H9 (cell line): Measurements from ENCODE around the gene ERC1. TPM values are rescaled to one million over a fixed set of nuclear protein-coding genes. Genes with fewer than 3 reads are reported as not detected.

ENCODE experiments used
- DNase-seq: peaks from one replicate; pipeline ENCODE4 v3.0.0-alpha.2; 2017
- H2AFZ ChIP-seq: one replicate; pipeline ENCODE4 v1.6.1; 2013; ENCODE audit warnings: mild to moderate bottlenecking, low read length, control low read depth, moderate library complexity
- H2AK5ac ChIP-seq: 2 replicates; pipeline ENCODE4 v1.6.1; 2013; ENCODE audit warnings: low read length, control low read depth, mixed read lengths; ENCODE audit not compliant: insufficient read length
- H2BK120ac ChIP-seq: one replicate; pipeline ENCODE4 v1.6.1; 2013; ENCODE audit warnings: low read depth, mild to moderate bottlenecking, low read length, control low read depth, inconsistent platforms; ENCODE audit not compliant: poor library complexity, severe bottlenecking
- H2BK12ac ChIP-seq: 2 replicates; pipeline ENCODE4 v1.6.1; 2013; ENCODE audit warnings: low read length, control low read depth, mixed read lengths, low read depth; ENCODE audit not compliant: insufficient read length
- H2BK15ac ChIP-seq: 2 replicates; pipeline ENCODE4 v1.6.1; 2013; ENCODE audit warnings: low read depth, low read length, control low read depth
- H2BK20ac ChIP-seq: one replicate; pipeline ENCODE4 v1.6.1; 2013; ENCODE audit warnings: low read depth, mild to moderate bottlenecking, low read length, control low read depth, inconsistent platforms; ENCODE audit not compliant: poor library complexity, severe bottlenecking
- H2BK5ac ChIP-seq: 2 replicates; pipeline ENCODE4 v1.6.1; 2013; ENCODE audit warnings: low read length, control low read depth, mixed read lengths; ENCODE audit not compliant: insufficient read length
- H3K14ac ChIP-seq: 2 replicates; pipeline ENCODE4 v1.6.1; 2013; ENCODE audit warnings: low read length, control low read depth; ENCODE audit not compliant: insufficient read depth
- H3K18ac ChIP-seq: 2 replicates; pipeline ENCODE4 v1.6.1; 2013; ENCODE audit warnings: low read depth, mild to moderate bottlenecking, mixed read lengths, low read length, control low read depth; ENCODE audit not compliant: insufficient read length
- H3K23ac ChIP-seq: 2 replicates; pipeline ENCODE4 v1.6.1; 2013; ENCODE audit warnings: low read length, control low read depth, mixed read lengths, low read depth; ENCODE audit not compliant: insufficient read length
- H3K23me2 ChIP-seq: 2 replicates; pipeline ENCODE4 v1.6.1; 2013; ENCODE audit warnings: low read depth, mild to moderate bottlenecking, mixed read lengths, low read length, control low read depth; ENCODE audit not compliant: insufficient read length, poor library complexity, severe bottlenecking
- H3K27ac ChIP-seq: 2 replicates; pipeline ENCODE4 v1.5.1; 2013; ENCODE audit warnings: low read length, control low read depth, mixed read lengths, low read depth; ENCODE audit not compliant: insufficient read length
- H3K27me3 ChIP-seq: 2 replicates; pipeline ENCODE4 v1.6.1; 2013; ENCODE audit warnings: low read length, control low read depth, inconsistent platforms; ENCODE audit not compliant: insufficient read depth
- H3K4ac ChIP-seq: 2 replicates; pipeline ENCODE4 v1.6.1; 2013; ENCODE audit warnings: low read depth, mild to moderate bottlenecking, control low read depth, inconsistent platforms, low read length, moderate library complexity
- H3K4me1 ChIP-seq: 2 replicates; pipeline ENCODE4 v1.6.1; 2013; ENCODE audit warnings: low read length, control low read depth, inconsistent platforms; ENCODE audit not compliant: insufficient read depth
- H3K4me2 ChIP-seq: 2 replicates; pipeline ENCODE4 v1.6.1; 2013; ENCODE audit warnings: low read length, control low read depth, mixed read lengths; ENCODE audit not compliant: insufficient read length, insufficient read depth
- H3K56ac ChIP-seq: 2 replicates; pipeline ENCODE4 v1.6.1; 2013; ENCODE audit warnings: low read depth, mild to moderate bottlenecking, mixed read lengths, low read length, control low read depth; ENCODE audit not compliant: insufficient read length
- H3K79me1 ChIP-seq: 2 replicates; pipeline ENCODE4 v1.6.1; 2013; ENCODE audit warnings: low read depth, mild to moderate bottlenecking, moderate library complexity, low read length, control low read depth, inconsistent platforms; ENCODE audit not compliant: insufficient read depth, poor library complexity, severe bottlenecking
- H3K79me2 ChIP-seq: 2 replicates; pipeline ENCODE4 v1.6.1; 2013; ENCODE audit warnings: low read length, control low read depth, inconsistent platforms; ENCODE audit not compliant: insufficient read depth
- H3K9ac ChIP-seq: 2 replicates; pipeline ENCODE4 v1.6.1; 2013; ENCODE audit warnings: low read length, control low read depth, mixed read lengths; ENCODE audit not compliant: insufficient read length; ENCODE audit errors: extremely low read depth
- H3K9me3 ChIP-seq: one replicate; pipeline ENCODE4 v1.6.1; 2013; ENCODE audit warnings: low read depth, low read length, inconsistent platforms; ENCODE audit not compliant: control insufficient read depth
- H3T11ph ChIP-seq: one replicate; pipeline ENCODE4 v1.6.1; 2013; ENCODE audit warnings: mild to moderate bottlenecking, low read length, control low read depth, inconsistent platforms
- H4K20me1 ChIP-seq: one replicate; pipeline ENCODE4 v1.6.1; 2013; ENCODE audit not compliant: control insufficient read depth, insufficient read length, insufficient read depth
- H4K5ac ChIP-seq: 2 replicates; pipeline ENCODE4 v1.6.1; 2013; ENCODE audit warnings: low read depth, mild to moderate bottlenecking, mixed read lengths, low read length, control low read depth; ENCODE audit not compliant: insufficient read length
- H4K8ac ChIP-seq: replicated peaks from 2 replicates; pipeline ENCODE4 v1.6.1; 2013; ENCODE audit warnings: low read length, control low read depth, mixed read lengths, low read depth; ENCODE audit not compliant: insufficient read length
- H4K91ac ChIP-seq: 2 replicates; pipeline ENCODE4 v1.6.1; 2013; ENCODE audit warnings: low read depth, mild to moderate bottlenecking, moderate library complexity, mixed read lengths, low read length, control low read depth; ENCODE audit not compliant: insufficient read length
- H3K27ac Mint-ChIP-seq, 3 experiments: 2 replicates in 2 of 3; 3 replicates in 1 of 3; pipeline ENCODE4 v1.8.0; 2020 to 2021; ENCODE audit warnings: mixed read lengths in 3 of 3, mild to moderate bottlenecking in 1 of 3, moderate library complexity in 1 of 3
- H3K27me3 Mint-ChIP-seq: 2 replicates; pipeline ENCODE4 v1.8.0; 2021; ENCODE audit warnings: low read depth, mild to moderate bottlenecking, moderate library complexity, mixed read lengths
- H3K36me3 Mint-ChIP-seq, 3 experiments: 2 replicates in 2 of 3; 3 replicates in 1 of 3; pipeline ENCODE4 v1.8.0; 2020 to 2021; ENCODE audit warnings: low read depth in 3 of 3, mixed read lengths in 3 of 3; ENCODE audit not compliant: insufficient read depth in 1 of 3
- H3K4me1 Mint-ChIP-seq, 2 experiments: 2 replicates each; pipeline ENCODE4 v1.8.0; 2020; ENCODE audit warnings: mixed read lengths in 2 of 2
- H3K4me3 Mint-ChIP-seq, 2 experiments: 2 replicates in 1 of 2; 3 replicates in 1 of 2; pipeline ENCODE4 v1.8.0; 2020 to 2021; ENCODE audit warnings: mild to moderate bottlenecking in 2 of 2, mixed read lengths in 2 of 2, moderate library complexity in 1 of 2
- H3K9me3 Mint-ChIP-seq, 2 experiments: 2 replicates in 1 of 2; 3 replicates in 1 of 2; pipeline ENCODE4 v1.8.0; 2020; ENCODE audit warnings: mild to moderate bottlenecking in 2 of 2, mixed read lengths in 2 of 2, moderate library complexity in 1 of 2
- CTCF ChIP-seq: fragments of 200-600 bp; sonication (generic); conservative IDR thresholded peaks from 3 replicates; pipeline ENCODE4 v1.8.0; 2021; ENCODE audit warnings: antibody characterized with exemption, mild to moderate bottlenecking
- WGBS: extraction: QIAGEN DNeasy Blood & Tissue Kit; methylation state at CpG from one replicate; pipeline ENCODE4 v1.1.7; 2013; ENCODE audit warnings: missing lambda C conversion rate, low lambda C conversion rate, mixed read lengths; ENCODE audit not compliant: insufficient read length; ENCODE audit errors: extremely low coverage; 5-methylcytosine and 5-hydroxymethylcytosine counted together
- total RNA-seq: library from RNA; stranded (reverse); gene quantifications from 2 replicates; pipeline ENCODE4 v1.2.1, GENCODE V29; 2021

The ERC1 gene
- total RNA-seq, 1 experiment from 2014 or later: 51.2 TPM

GRCh38 chr12:1456885-1457284, 465.9 kb downstream of the ERC1 start:
- Histone ChIP-seq H4K8ac (no peak overlapping the region), H3K79me2 (no peaks in the 10 kb centered on the region), H3K18ac (no peak overlapping the region), H2BK5ac (no peak overlapping the region), H2AFZ (no peak overlapping the region), H3K4me2 (no peak overlapping the region), H2BK15ac (no peak overlapping the region), H3K23me2 (no peaks in the 10 kb centered on the region), H3K79me1 (no peaks in the 10 kb centered on the region), H3K9me3 (no peaks in the 10 kb centered on the region), H2BK20ac (no peak overlapping the region), H3T11ph (no peak overlapping the region), H3K9ac (no peak overlapping the region), H3K27ac (no peak overlapping the region), H3K4ac (no peak overlapping the region), H3K56ac (no peak overlapping the region), H3K14ac (no peak overlapping the region), H4K20me1 (no peaks in the 10 kb centered on the region), H2BK120ac (no peak overlapping the region), H4K5ac (no peak overlapping the region), H2BK12ac (no peak overlapping the region), H2AK5ac (no peak overlapping the region), H3K23ac (no peak overlapping the region), H3K27me3 (no peaks in the 10 kb centered on the region), H4K91ac (no peak overlapping the region), H3K4me1 (no peaks in the 10 kb centered on the region)
- H3K9me3 Mint-ChIP-seq: peaks cover 6 to 10% of the 10 kb centered on the region in 2 experiments; a peak in 4 of 5 replicates
- no peak for TF ChIP-seq CTCF
- no peak overlapping the region; a peak in 1 of 7 replicates for H3K27ac Mint-ChIP-seq
- no CpG with 5 or more reads among the region's 7 CpGs for WGBS
- no peaks in the 10 kb centered on the region for H3K27me3 Mint-ChIP-seq
- peaks cover 6 to 15% (median 8%) of the 10 kb centered on the region in 3 experiments; a peak in 6 of 7 replicates for H3K36me3 Mint-ChIP-seq
- DNase-seq: no peak
- H3K4me1 Mint-ChIP-seq: peaks cover 6 to 14% of the 10 kb centered on the region in 2 experiments
- no peak overlapping the region for H3K4me3 Mint-ChIP-seq
